ENCODE data around the gene PYM1. TPM values are rescaled to one million over a fixed set of nuclear protein-coding genes. Genes with fewer than 3 reads are reported as not detected.

Gene PYM1
- total and polyA plus RNA-seq, 2 of the 8 experiments (the other 6 are each of a cell fraction or from before 2014, with no cell fraction given), result 38.7 to 58.5 TPM

DNA sequence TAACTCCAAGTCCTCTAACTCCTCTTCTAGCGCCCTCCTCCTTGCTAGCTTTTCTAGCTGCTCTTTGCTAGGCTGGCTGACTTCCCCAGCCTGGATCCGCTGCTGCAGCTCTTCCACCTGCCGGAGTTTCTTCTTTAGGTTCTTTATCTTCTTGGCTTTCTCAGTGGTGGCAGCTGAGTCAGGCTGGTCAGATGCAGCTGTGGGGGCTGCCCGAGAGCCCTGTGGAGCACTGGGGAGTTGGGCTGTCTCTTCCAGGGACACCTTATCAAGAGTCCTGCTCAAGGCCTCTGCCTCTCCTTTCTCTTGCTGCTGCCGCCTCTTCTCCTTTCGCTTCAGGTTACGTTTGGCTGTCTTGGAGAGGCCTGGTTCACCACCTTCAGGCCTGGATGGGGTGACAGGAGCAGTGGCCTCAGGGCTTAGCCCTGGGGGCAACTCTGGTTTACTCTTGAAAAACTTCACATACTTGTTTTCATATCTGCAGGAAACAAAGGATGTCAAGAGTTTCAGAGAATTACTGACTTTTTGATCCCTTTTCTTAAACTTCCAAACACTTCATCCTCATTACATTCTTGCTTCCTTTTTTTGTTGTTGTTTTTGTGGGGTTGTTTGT is 25.7 kb downstream of the PYM1 start:
- Histone ChIP-seq H2BK20ac (ENCODE audit: low read length) (no peak overlapping the region), H3K79me2 (ENCODE audit: control insufficient read depth in 1 of 2, insufficient read depth in 2 of 2, low read length in 2 of 2) (no peaks in the 10 kb centered on the region), H3K23me2 (ENCODE audit: low read depth, low read length) (no peaks in the 10 kb centered on the region), H2BK5ac (ENCODE audit: low read depth, low read length) (no peak overlapping the region), H2BK120ac (replicated peaks; ENCODE audit: low read depth, low read length) (no peak overlapping the region), H3K56ac (replicated peaks; ENCODE audit: insufficient read length, low read depth, low read length) (no peak overlapping the region), H2AK5ac (ENCODE audit: low read depth, low read length) (no peak overlapping the region), H3K4ac (replicated peaks; ENCODE audit: insufficient read length, low read depth, low read length) (no peak overlapping the region), H4K5ac (ENCODE audit: insufficient read length, low read depth, low read length) (no peak overlapping the region), H3K18ac (ENCODE audit: extremely low read depth, low read length) (no peak overlapping the region), H4K20me1 (replicated peaks in 1 of 2; ENCODE audit: control insufficient read depth in 1 of 2, insufficient read depth in 2 of 2, low read length in 2 of 2) (no peaks in the 10 kb centered on the region), H3K79me1 (ENCODE audit: low read depth, low read length) (no peaks in the 10 kb centered on the region), H3K4me3 (ENCODE audit: extremely low read depth in 1 of 4, insufficient read depth in 2 of 4, low read depth in 3 of 4, low read length in 4 of 4) (no peak overlapping the region), H3K4me2 (ENCODE audit: insufficient read depth in 1 of 2, low read depth in 2 of 2, low read length in 2 of 2) (no peak overlapping the region), H3K4me1 (replicated peaks in 1 of 4; ENCODE audit: control insufficient read depth in 3 of 4, insufficient read depth in 4 of 4, low read length in 3 of 4) (no peaks in the 10 kb centered on the region), H3K9me3 (ENCODE audit: insufficient read depth in 2 of 2, low read depth in 1 of 2, low read length in 1 of 2) (no peaks in the 10 kb centered on the region), H3K23ac (ENCODE audit: insufficient read length) (no peak overlapping the region), H4K91ac (replicated peaks; ENCODE audit: insufficient read length, low read length) (no peak overlapping the region), H3K14ac (ENCODE audit: insufficient read length) (no peak overlapping the region), H3K36me3 (ENCODE audit: control insufficient read depth in 2 of 4, insufficient read depth in 4 of 4, low read length in 3 of 4) (peaks cover 0 to 22% (median 18%) of the 10 kb centered on the region in 4 experiments; a peak in 7 of 8 replicates), H2AFZ (ENCODE audit: low read length) (no peak overlapping the region), H3K9ac (replicated peaks in 1 of 4; ENCODE audit: extremely low read depth in 1 of 4, low read depth in 3 of 4, low read length in 3 of 4) (no peak overlapping the region), H2BK12ac (ENCODE audit: low read depth, low read length) (no peak overlapping the region), H3K27me3 (replicated peaks in 1 of 4; ENCODE audit: control insufficient read depth in 3 of 4, extremely low read depth in 1 of 4, insufficient read depth in 3 of 4, low read length in 3 of 4) (no peaks in the 10 kb centered on the region), H4K8ac (ENCODE audit: extremely low read depth, insufficient read depth, low read length) (no peak overlapping the region), H2BK15ac (ENCODE audit: low read length) (no peak overlapping the region), H3K27ac (ENCODE audit: low read depth, low read length) (no peak overlapping the region)
- POLR2A ChIA-PET (ENCODE audit: partially characterized antibody), result interaction anchor here (0.8 to 1.6 kb wide), 8 partner anchors 8 to 150 kb away, joined by 3 to 4 read pairs (median 3); partner anchors contain the start of genes DNAJC14 and ORMDL2
- CTCF ChIA-PET (ENCODE audit: partially characterized antibody), result interaction anchor here (0.6 to 1.5 kb wide), 4 partner anchors 15 to 64 kb away, joined by 3 to 4 read pairs (median 3); no protein-coding TSS in a partner anchor
- 92% methylated on average over 7 of the region's 7 CpGs; no CpG with 5 or more reads in 1 of the 2 experiments for WGBS, 2 experiments (ENCODE audit: extremely low coverage in 1 of 2, insufficient coverage in 1 of 2, insufficient read length in 1 of 2, insufficient replicate concordance in 2 of 2, low coverage in 1 of 2, low lambda C conversion rate in 2 of 2, missing lambda C conversion rate in 1 of 2)
- FAIRE-seq (no peak), DNase-seq (ENCODE audit: low read depth in 1 of 2, low spot score in 2 of 2) (no peak)
- TF ChIP-seq POU5F1 (IDR thresholded peaks at IDR 0.05; ENCODE audit: low read depth, low read length) (no peak), KDM1A (IDR thresholded peaks at IDR 0.05; ENCODE audit: borderline replicate concordance, low read length) (no peak), EP300 (IDR thresholded peaks at IDR 0.05; ENCODE audit: borderline replicate concordance in 1 of 2, low read depth in 2 of 2, low read length in 2 of 2) (no peak), SUZ12 (IDR thresholded peaks at IDR 0.05; ENCODE audit: low read length) (no peak), SIRT6 (IDR thresholded peaks at IDR 0.05; ENCODE audit: low read length) (no peak), CBX5 (IDR thresholded peaks at IDR 0.05; ENCODE audit: low read depth, low read length) (no peak)

Measured in H1 (cell line).